KMS-11 (cell line): ENCODE results near the gene LCN12.

Source experiments
- H2AFZ ChIP-seq: fragments of 200-600 bp; sonication (generic); 2 replicates; pipeline ENCODE4 v1.6.1; 2016; ENCODE audit warnings: antibody characterized with exemption, mixed run types, low read depth
- H3K27ac ChIP-seq: fragments of 200-600 bp; sonication (generic); 2 replicates; pipeline ENCODE4 v1.6.1; 2016; ENCODE audit warnings: mild to moderate bottlenecking, mixed run types
- H3K27me3 ChIP-seq: fragments of 200-600 bp; sonication (generic); 2 replicates; pipeline ENCODE4 v1.6.1; 2017; ENCODE audit warnings: mild to moderate bottlenecking, low read depth, mixed run types, moderate library complexity; ENCODE audit not compliant: insufficient read depth
- H3K36me3 ChIP-seq: fragments of 200-600 bp; sonication (generic); 2 replicates; pipeline ENCODE4 v1.6.1; 2017; ENCODE audit warnings: mild to moderate bottlenecking, mixed run types; ENCODE audit not compliant: insufficient read depth
- H3K4me1 ChIP-seq: fragments of 200-600 bp; sonication (generic); 2 replicates; pipeline ENCODE4 v1.6.1; 2016; ENCODE audit warnings: mild to moderate bottlenecking, low read depth, mixed run types; ENCODE audit not compliant: poor library complexity, severe bottlenecking
- H3K4me2 ChIP-seq: fragments of 200-600 bp; sonication (generic); 2 replicates; pipeline ENCODE4 v1.7.0; 2016; ENCODE audit warnings: mild to moderate bottlenecking, mixed run types
- H3K4me3 ChIP-seq: fragments of 200-600 bp; sonication (generic); IDR thresholded peaks from 2 replicates; pipeline ENCODE4 v1.6.1; 2017; ENCODE audit warnings: low read depth, low read length, mixed read lengths; ENCODE audit not compliant: insufficient read depth
- H3K79me2 ChIP-seq: fragments of 200-600 bp; sonication (generic); 2 replicates; pipeline ENCODE4 v1.6.1; 2016; ENCODE audit warnings: low read depth, mixed run types; ENCODE audit not compliant: insufficient read depth
- H3K9ac ChIP-seq: fragments of 200-600 bp; sonication (generic); 2 replicates; pipeline ENCODE4 v1.6.1; 2016; ENCODE audit warnings: mild to moderate bottlenecking, mixed run types
- H4K20me1 ChIP-seq: fragments of 200-600 bp; sonication (generic); 2 replicates; pipeline ENCODE4 v1.6.1; 2016; ENCODE audit warnings: mild to moderate bottlenecking, mixed run types; ENCODE audit not compliant: insufficient read depth
- CTCF ChIP-seq: fragments of 200-600 bp; sonication (generic); conservative IDR thresholded peaks from 2 replicates; pipeline ENCODE4 v1.6.1; 2017; ENCODE audit warnings: low read depth, mild to moderate bottlenecking, antibody characterized with exemption, low read length, moderate library complexity, mixed read lengths

Gene LCN12

DNA sequence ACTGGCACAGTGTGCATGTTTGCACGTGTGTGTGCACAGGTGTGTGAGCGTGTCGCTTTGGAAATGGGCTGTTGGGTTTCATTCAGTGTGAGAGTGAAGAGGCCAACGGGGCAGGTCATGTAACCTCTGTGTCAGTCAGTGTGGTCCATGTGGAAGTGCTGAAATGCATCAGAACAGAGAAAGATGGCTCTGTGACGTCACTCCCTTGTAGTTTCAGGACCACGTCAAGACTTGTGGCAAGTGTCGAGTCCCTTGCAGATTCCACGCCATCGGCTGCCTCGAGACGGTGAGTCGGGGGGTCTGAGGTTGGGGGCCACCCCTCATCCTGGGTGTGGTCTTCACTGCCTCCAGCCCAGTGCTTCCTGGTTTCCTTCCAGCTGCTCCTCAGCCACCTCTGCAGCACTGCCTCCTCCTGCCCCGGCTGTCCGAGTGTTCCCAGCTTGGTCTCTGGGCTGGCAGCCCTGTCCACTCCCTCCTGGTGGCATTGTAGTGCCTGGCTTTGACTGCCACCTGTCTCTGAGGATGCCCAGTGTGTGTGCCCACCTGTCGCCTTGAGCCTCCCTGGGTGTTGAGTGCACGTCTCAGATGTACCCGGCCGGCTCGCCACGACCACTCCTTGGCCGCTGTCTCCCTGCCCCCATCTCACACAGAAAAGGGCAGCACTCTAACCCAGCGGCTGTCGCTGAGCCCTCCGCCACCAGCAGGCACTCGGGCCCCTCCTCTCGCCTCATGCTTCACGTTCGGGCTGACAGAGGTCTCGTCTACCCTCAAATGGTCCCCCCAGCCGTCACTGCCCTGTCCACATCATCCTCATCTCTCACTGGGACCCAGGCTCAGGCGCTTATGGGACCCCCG, 35.5 kb upstream of the LCN12 start:
- Histone ChIP-seq H3K4me2 (no peak overlapping the region), H3K36me3 (peaks cover 14% of the 10 kb centered on the region; the same call in 1 of the 2 replicates), H3K79me2 (no peaks in the 10 kb centered on the region), H3K4me3 (no peak overlapping the region), H3K27me3 (no peaks in the 10 kb centered on the region), H3K27ac (no peak overlapping the region), H3K9ac (no peak overlapping the region), H4K20me1 (no peaks in the 10 kb centered on the region; the same call in 1 of the 2 replicates), H2AFZ (no peak overlapping the region), H3K4me1 (peaks cover 5% of the 10 kb centered on the region)
- TF ChIP-seq CTCF, result no peak

DNA sequence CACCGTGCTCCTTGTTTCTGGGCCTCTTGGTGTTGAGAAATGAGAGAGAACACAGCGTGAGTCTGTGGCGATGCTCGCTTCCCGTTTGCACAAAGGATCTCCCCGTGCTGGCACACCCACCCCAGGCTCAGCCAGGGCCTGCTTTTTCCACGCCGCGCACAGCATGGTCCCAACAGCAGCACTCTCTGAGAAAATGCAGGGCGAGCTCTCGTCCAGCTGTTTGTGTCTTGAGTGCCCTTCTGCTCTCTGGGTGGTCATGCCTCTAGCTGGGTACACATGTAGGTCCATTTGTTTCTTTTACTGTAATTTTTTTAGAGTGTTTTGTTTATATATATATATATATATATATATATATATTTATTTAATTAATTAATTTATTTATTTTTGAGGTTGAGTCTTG, 34.2 kb upstream of the LCN12 start:
- Histone ChIP-seq H3K79me2 (no peaks in the 10 kb centered on the region), H3K27ac (no peak overlapping the region), H3K4me3 (no peak overlapping the region), H3K27me3 (no peaks in the 10 kb centered on the region), H3K4me2 (no peak overlapping the region), H3K4me1 (no peaks in the 10 kb centered on the region), H3K36me3 (peaks cover 14% of the 10 kb centered on the region; the same call in 1 of the 2 replicates), H3K9ac (no peak overlapping the region), H4K20me1 (no peaks in the 10 kb centered on the region; the same call in 1 of the 2 replicates), H2AFZ (no peak overlapping the region)
- no peak for TF ChIP-seq CTCF

- no peak for TF ChIP-seq CTCF
- no peak overlapping the region for H2AFZ ChIP-seq
- no peaks in the 10 kb centered on the region for H4K20me1 ChIP-seq
- no peak overlapping the region for H3K9ac ChIP-seq
- peaks cover 14% of the 10 kb centered on the region; the same call in 1 of the 2 replicates for H3K36me3 ChIP-seq
- H3K4me1 ChIP-seq, result no peaks in the 10 kb centered on the region
- H3K79me2 ChIP-seq, result no peaks in the 10 kb centered on the region
- no peak overlapping the region for H3K27ac ChIP-seq
- no peaks in the 10 kb centered on the region for H3K27me3 ChIP-seq
- no peak overlapping the region for H3K4me3 ChIP-seq
- no peak overlapping the region for H3K4me2 ChIP-seq
Measured at GRCh38 chr9:136920069-136920468, 32.0 kb upstream of the LCN12 start.

- Histone ChIP-seq H3K27me3 (no peaks in the 10 kb centered on the region), H3K27ac (no peak overlapping the region), H3K4me2 (no peak overlapping the region), H3K4me3 (no peak overlapping the region), H3K4me1 (no peaks in the 10 kb centered on the region), H3K9ac (no peak overlapping the region), H4K20me1 (no peaks in the 10 kb centered on the region), H3K36me3 (peaks cover 14% of the 10 kb centered on the region; the same call in 1 of the 2 replicates), H3K79me2 (no peaks in the 10 kb centered on the region), H2AFZ (no peak overlapping the region)
- no peak for TF ChIP-seq CTCF
Measured at GRCh38 chr9:136920734-136921231, 31.3 kb upstream of the LCN12 start.
